SK-N-MC (cell line): ENCODE data around the gene C14orf93.

Experiments
- EZH2 ChIP-seq: fragments of 200-600 bp; sonication (generic); IDR thresholded peaks from one replicate; pipeline ENCODE4 v1.6.1; 2017; ENCODE audit warnings: antibody characterized with exemption
- POLR2AphosphoS5 ChIP-seq: IDR thresholded peaks from 2 replicates; pipeline ENCODE4 v1.6.1; 2012; ENCODE audit warnings: mild to moderate bottlenecking, low read depth, low read length, borderline replicate concordance

GRCh38 chr14:23005451-23006187, 4.3 kb downstream of the C14orf93 start:
- TF ChIP-seq POLR2AphosphoS5 (no peak), EZH2 (no peak)
